ENCODE results near the gene GPC6.

GPC6 gene

GRCh38 chr13:94233837-94234236 is 1007.2 kb downstream of the GPC6 start:
- DNase-seq, result no peak

- DNase-seq, result no peak
These were observed 1008.1 kb downstream of the GPC6 start for GRCh38 chr13:94234738-94235137.

GRCh38 chr13:94236132-94236531 is 1009.5 kb downstream of the GPC6 start:
- DNase-seq, result no peak

DNA sequence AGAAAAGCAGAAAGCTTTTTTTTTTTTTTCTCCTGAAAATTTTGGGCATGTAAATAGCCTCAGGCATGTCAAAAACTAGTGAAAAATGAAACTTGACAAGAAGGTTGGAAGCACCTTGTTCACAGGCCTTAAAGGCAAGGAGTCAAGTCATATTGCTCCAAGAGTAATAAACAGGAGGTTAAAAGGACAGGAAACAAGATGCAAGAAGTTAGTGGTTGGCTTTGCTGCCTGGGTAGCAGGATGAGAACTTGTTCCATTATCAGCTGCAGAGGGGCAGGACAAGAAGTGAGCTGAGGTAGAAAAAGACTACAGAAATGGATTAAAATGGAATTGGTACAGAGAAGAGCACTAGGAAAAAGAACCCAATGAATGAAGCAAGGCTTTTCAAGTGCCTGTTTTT is 1010.3 kb downstream of the GPC6 start:
- DNase-seq, result no peak

DNA sequence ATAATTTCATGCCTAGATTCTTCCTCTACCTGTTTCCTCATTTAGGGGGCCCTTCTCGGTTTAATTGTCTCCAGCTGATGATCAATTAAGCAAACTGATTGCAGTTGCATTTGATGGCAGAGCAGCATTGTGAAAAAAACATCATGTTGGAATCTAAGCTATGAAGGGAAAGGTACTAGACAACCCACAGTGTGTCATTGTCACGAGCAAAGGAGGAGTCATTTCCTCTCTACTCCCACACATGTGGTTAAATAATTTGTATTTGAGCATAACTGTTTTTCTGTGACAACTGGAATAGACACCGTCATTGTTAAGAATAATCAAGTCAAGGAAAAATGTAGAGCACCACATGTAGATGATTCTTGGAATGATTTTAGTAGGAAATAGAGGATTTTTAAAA is 1012.5 kb downstream of the GPC6 start:
- DNase-seq, result no peak

- no peak for DNase-seq
These were observed 1015.9 kb downstream of the GPC6 start for GRCh38 chr13:94242554-94242953.

DNA sequence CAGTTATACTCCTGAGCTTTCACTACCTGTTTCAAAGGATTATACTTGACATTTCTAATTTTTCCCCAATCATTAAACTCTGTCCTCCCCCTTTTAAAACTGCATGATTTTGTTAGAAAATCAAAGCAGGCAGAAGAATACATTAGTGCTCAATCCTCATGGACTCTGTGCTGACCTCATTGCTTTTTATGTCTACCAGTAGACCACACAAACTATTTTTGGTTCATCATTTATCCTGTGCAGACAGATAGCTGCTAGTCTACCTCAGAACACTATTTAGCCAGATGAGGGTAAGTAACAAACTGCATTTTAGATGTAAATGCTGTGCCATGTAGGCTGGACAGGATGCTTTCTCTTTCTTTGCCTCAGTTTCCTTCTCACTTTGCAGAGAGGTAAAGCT is 1016.9 kb downstream of the GPC6 start:
- DNase-seq, result no peak

GRCh38 chr13:94246495-94246894 is 1019.9 kb downstream of the GPC6 start:
- no peak for DNase-seq

DNA sequence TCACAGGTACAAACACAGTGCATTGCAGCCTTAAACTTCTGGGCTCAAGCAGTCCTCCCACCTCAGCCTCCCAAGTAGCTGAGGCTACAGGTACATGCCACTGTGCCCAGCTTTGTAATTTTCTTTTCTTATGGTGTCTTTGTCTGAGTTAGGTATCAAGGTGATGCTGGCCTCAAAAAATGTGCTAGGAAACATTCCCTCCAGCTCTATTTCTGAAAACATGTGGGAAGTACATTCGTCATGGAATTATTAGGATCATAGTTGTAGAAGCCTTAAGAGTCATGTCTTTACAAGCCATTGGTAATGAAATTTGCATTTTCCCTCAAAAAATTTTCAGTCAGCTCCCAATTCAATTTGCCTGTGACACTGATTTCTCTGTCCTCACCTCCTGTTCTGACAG is 1021.3 kb downstream of the GPC6 start:
- no peak for DNase-seq

DNA sequence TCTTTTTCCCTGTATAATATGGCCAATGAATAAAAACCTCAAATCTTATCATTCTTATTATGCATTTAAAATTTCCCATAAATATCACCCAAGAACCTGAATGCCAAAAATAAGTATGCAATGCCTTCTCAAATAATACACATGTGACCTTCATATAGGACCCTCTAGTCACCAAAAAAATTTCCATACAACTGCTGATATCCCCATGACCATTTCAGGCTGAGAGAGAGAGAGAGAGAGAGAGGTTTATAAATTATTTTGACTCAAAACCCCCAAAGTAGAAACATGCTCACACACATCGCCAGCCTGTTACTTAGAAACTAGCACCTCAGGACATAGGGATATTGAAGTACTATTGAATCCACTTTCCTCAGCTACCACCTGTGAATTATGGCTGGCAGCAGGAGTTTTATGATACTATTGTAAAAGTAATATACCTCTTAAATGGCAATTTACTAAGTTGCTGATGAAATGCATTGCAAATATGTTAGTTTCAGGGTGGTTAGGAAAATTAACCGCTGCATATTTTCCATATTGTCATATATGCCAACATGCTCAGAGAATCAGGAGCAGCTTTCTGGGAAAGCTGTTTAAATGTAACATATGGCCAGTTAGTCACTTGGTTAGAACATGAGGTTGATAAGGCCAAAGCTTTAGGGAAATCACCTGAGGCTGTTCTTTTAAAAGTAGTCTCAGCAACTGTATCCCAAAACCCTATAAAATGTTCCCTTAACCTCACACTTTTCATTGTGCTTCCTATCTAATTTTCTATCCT is 1022.0 kb downstream of the GPC6 start:
- DNase-seq, result no peak

GRCh38 chr13:94249512-94249911 is 1022.9 kb downstream of the GPC6 start:
- DNase-seq, result peak; percentile 21

- no peak for DNase-seq
These were observed 1025.4 kb downstream of the GPC6 start for GRCh38 chr13:94251831-94252608.

DNA sequence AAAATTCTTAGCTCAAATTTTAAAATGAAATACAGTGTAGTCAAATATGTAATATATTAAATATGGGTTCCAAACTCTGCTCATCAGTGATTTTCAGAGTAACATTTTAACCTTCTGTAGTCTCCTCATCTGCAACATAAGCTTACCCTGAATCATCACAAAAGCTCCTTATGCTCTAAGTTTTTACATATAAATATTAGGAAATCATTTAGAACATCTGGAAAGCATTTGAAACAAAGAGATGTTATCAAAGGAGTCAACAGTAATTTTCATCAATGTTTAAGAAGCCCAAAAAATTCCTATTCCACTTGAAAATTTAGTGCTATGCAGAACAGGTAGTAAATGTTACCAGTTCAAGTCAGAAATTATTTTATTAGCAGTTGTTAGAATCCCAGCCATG is 1028.1 kb downstream of the GPC6 start:
- no peak for DNase-seq

- DNase-seq, result no peak
These were observed 1030.1 kb downstream of the GPC6 start for GRCh38 chr13:94256721-94257120.

DNA sequence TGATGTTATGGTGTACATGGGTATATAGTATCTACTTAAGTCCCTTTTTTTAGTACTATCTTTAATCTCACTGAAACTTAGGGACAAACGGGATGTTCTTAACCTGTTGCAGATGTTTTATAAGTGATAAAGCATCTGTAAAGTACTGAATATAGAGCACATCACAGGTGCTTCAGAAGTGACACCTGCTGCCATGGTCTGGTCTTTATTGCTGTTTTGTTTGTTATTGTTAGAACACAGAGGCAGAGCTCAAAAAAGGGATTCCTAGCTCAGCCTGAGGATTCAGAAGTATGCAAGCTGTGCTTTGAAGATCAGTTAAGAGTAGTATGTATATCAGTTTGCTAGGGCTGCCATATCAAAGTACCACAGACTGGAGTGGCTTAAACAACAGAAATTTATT is 1033.4 kb downstream of the GPC6 start:
- DNase-seq, result no peak

DNA sequence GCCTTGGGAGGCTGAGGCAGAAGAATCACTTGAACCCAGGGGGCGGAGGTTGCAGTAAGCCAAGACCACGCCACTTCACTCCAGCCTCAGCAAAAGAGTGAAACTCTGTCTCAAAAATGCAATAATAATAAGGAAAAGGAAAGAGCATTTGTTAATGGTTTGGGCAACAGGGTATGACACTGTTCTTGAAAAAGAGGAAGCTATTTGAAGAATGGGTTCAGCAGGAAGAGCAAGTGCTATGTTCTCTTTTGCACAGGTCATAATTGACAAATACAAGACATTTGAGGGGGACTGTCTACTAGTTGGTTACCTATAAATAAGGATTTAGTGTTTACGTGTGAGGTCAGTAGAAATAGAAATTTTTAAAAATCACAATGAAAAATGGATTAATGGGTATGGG is 1034.6 kb downstream of the GPC6 start:
- no peak for DNase-seq

GRCh38 chr13:94263038-94263437 is 1036.4 kb downstream of the GPC6 start:
- no peak for DNase-seq

- DNase-seq, result no peak
These were observed 1041.2 kb downstream of the GPC6 start for GRCh38 chr13:94267581-94268366.

- no peak for DNase-seq
These were observed 1042.1 kb downstream of the GPC6 start for GRCh38 chr13:94268661-94269060.

GRCh38 chr13:94269557-94269956 is 1043.0 kb downstream of the GPC6 start:
- DNase-seq, result peak; percentile 22

DNA sequence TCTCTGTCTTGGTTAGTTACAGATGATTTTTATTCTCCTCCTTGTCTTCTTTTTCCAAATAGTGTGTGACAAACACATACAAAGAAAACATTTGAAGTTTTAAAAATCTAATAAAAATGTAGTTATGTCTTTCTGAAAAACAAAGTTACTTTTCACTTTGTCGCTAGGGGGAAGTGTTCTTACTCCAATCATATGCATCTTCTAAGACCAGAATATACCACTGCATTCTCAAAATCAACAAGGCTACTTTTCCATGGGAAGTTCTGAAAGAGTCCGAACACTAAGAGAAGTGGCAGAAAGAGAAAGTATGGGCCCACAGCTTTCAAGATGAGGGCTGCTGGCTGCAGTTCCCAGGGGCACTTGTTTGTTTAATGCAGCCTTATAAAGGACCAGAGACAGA is 1043.9 kb downstream of the GPC6 start:
- no peak for DNase-seq

- DNase-seq, result no peak
These were observed 1045.4 kb downstream of the GPC6 start for GRCh38 chr13:94272038-94272437.

GRCh38 chr13:94280349-94280748 is 1053.7 kb downstream of the GPC6 start:
- DNase-seq, result no peak

DNA sequence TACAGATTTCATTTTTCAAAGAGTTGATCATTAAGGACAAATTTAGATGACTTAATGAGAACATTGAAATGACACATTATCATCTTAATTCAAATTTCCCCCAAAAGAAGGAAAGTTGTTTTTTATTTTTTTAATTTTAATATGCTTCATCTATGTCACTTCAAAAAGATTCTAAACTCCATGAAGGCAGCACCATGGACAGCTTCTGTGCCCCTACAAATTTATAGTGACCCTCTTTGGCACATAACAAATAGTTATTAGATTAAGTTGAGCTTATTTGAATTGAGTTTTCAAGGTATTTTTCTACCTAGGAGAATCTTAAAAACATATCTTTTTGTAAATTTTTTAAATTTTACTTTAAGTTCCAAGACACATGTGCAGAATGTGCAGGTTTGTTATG is 1054.2 kb downstream of the GPC6 start:
- no peak for DNase-seq
